GM23338 (cell line): ENCODE measurements around the gene ZNF747. TPM values are rescaled to one million over a fixed set of nuclear protein-coding genes. Genes with fewer than 3 reads are reported as not detected.

Experiments used
- ATAC-seq: fragments of 200-7000 bp; cut with Tn5 transposase; 3 replicates; pipeline ENCODE4 v1.9.1; 2020
- DNase-seq: peaks from one replicate; pipeline ENCODE4 v3.0.0-alpha.2; 2015; ENCODE audit warnings: low spot score
- H2AFZ ChIP-seq: fragments of 200-600 bp; sonication (generic); 2 replicates; pipeline ENCODE4 v1.8.0; 2016; ENCODE audit warnings: antibody characterized with exemption, mild to moderate bottlenecking, moderate library complexity
- H3F3A ChIP-seq: fragments of 200-600 bp; sonication (generic); replicated peaks from 2 replicates; pipeline ENCODE4 v1.8.0; 2017; ENCODE audit warnings: antibody characterized with exemption, mixed run types, low read depth
- H3K27ac ChIP-seq: fragments of 200-600 bp; sonication (generic); 2 replicates; pipeline ENCODE4 v1.6.1; 2016; ENCODE audit warnings: low read depth
- H3K27me3 ChIP-seq: fragments of 200-600 bp; sonication (generic); 2 replicates; pipeline ENCODE4 v1.8.0; 2016; ENCODE audit warnings: mild to moderate bottlenecking, mixed run types, moderate library complexity; ENCODE audit not compliant: insufficient read depth
- H3K36me3 ChIP-seq: fragments of 200-600 bp; sonication (generic); 2 replicates; pipeline ENCODE4 v1.8.0; 2016; ENCODE audit warnings: mild to moderate bottlenecking; ENCODE audit not compliant: insufficient read depth
- H3K4me1 ChIP-seq: fragments of 200-600 bp; sonication (generic); 2 replicates; pipeline ENCODE4 v1.8.0; 2016; ENCODE audit warnings: mild to moderate bottlenecking, moderate library complexity; ENCODE audit not compliant: insufficient read depth
- H3K4me2 ChIP-seq: fragments of 200-600 bp; sonication (generic); 2 replicates; pipeline ENCODE4 v1.7.1; 2017; ENCODE audit warnings: mixed run types
- H3K4me3 ChIP-seq: fragments of 200-600 bp; sonication (generic); 2 replicates; pipeline ENCODE4 v1.6.1; 2016; ENCODE audit warnings: mixed run types
- H3K79me2 ChIP-seq: fragments of 200-600 bp; sonication (generic); replicated peaks from 2 replicates; pipeline ENCODE4 v1.8.0; 2017; ENCODE audit warnings: mild to moderate bottlenecking; ENCODE audit not compliant: insufficient read depth
- H3K9me2 ChIP-seq: fragments of 200-600 bp; sonication (generic); 2 replicates; pipeline ENCODE4 v1.8.0; 2017; ENCODE audit not compliant: insufficient read depth
- H4K20me1 ChIP-seq: fragments of 200-600 bp; sonication (generic); replicated peaks from 2 replicates; pipeline ENCODE4 v1.8.0; 2017; ENCODE audit warnings: mild to moderate bottlenecking; ENCODE audit not compliant: insufficient read depth
- H3K27ac Mint-ChIP-seq: 2 replicates; pipeline ENCODE4 v1.8.0; 2020; ENCODE audit warnings: inconsistent platforms, mild to moderate bottlenecking, moderate library complexity, mixed read lengths
- H3K27me3 Mint-ChIP-seq: 3 replicates; pipeline ENCODE4 v1.8.0; 2022; ENCODE audit warnings: low read depth, mild to moderate bottlenecking, moderate library complexity, mixed read lengths, inconsistent platforms; ENCODE audit not compliant: insufficient read depth, poor library complexity
- H3K36me3 Mint-ChIP-seq: 3 replicates; pipeline ENCODE4 v1.8.0; 2021; ENCODE audit warnings: low read depth, mild to moderate bottlenecking, inconsistent platforms, moderate library complexity, mixed read lengths
- H3K4me1 Mint-ChIP-seq: 3 replicates; pipeline ENCODE4 v1.8.0; 2020; ENCODE audit warnings: mild to moderate bottlenecking, inconsistent platforms, mixed read lengths
- H3K4me3 Mint-ChIP-seq: 3 replicates; pipeline ENCODE4 v1.8.0; 2021; ENCODE audit warnings: moderate library complexity, mild to moderate bottlenecking, inconsistent platforms, mixed read lengths
- H3K9me3 Mint-ChIP-seq: 3 replicates; pipeline ENCODE4 v1.8.0; 2020; ENCODE audit warnings: moderate library complexity, mild to moderate bottlenecking, inconsistent platforms, mixed read lengths
- CREB1 ChIP-seq: fragments of 250-450 bp; sonication (Bioruptor Pico); IDR thresholded peaks from 2 replicates; pipeline ENCODE4 v1.5.0; 2020; ENCODE audit warnings: low read depth, mild to moderate bottlenecking, moderate library complexity
- EZH2 ChIP-seq: fragments of 200-600 bp; sonication (generic); IDR thresholded peaks from one replicate; pipeline ENCODE4 v1.8.0; 2017; ENCODE audit warnings: antibody characterized with exemption, mild to moderate bottlenecking, low read depth; ENCODE audit not compliant: unreplicated experiment
- EZH2phosphoT487 ChIP-seq: fragments of 200-600 bp; sonication (generic); IDR thresholded peaks from one replicate; pipeline ENCODE4 v1.8.1; 2018; ENCODE audit warnings: antibody characterized with exemption; ENCODE audit not compliant: unreplicated experiment
- JUNB ChIP-seq: IDR thresholded peaks from one replicate; pipeline ENCODE4 v1.6.1; 2016; ENCODE audit warnings: antibody characterized with exemption; ENCODE audit not compliant: unreplicated experiment
- NANOG ChIP-seq: IDR thresholded peaks from 2 replicates; pipeline ENCODE4 v1.6.1; 2016; ENCODE audit warnings: antibody characterized with exemption, borderline replicate concordance
- POLR2AphosphoS5 ChIP-seq: IDR thresholded peaks from 2 replicates; pipeline ENCODE4 v1.6.1; 2016; ENCODE audit warnings: antibody characterized with exemption, low read depth
- STAT1 ChIP-seq: IDR thresholded peaks from one replicate; pipeline ENCODE4 v1.6.1; 2016; ENCODE audit warnings: antibody characterized with exemption; ENCODE audit not compliant: unreplicated experiment
- ZNF114 ChIP-seq: fragments of 250-450 bp; sonication (Bioruptor Pico); IDR thresholded peaks from 2 replicates; pipeline ENCODE4 v1.5.0; 2020; ENCODE audit warnings: mild to moderate bottlenecking, moderate library complexity
- ZNF331 ChIP-seq: fragments of 250-450 bp; sonication (Bioruptor Pico); IDR thresholded peaks from 2 replicates; pipeline ENCODE4 v1.5.0; 2020; ENCODE audit warnings: low read depth, mild to moderate bottlenecking, moderate library complexity
- polyA plus RNA-seq: library from polyadenylated mRNA; unstranded; fragments of >200 nt; fragmentation: Nextera tagmentation; extraction: Ambion mirVana; gene quantifications from 2 replicates; pipeline ENCODE4 v1.2.1, GENCODE V29; 2016
- total RNA-seq: library from RNA; depleted of rRNA; stranded (reverse); fragments of >200 nt; shearing (Covaris generic); gene quantifications from 2 replicates; pipeline ENCODE4 v1.2.3, GENCODE V29; 2014
- TF ChIP-seq, protein P1 (sequence below): IDR thresholded peaks from one replicate; pipeline ENCODE4 v1.6.1; 2018; ENCODE audit warnings: antibody characterized with exemption; ENCODE audit not compliant: unreplicated experiment
- TF ChIP-seq, protein P2 (sequence below): fragments of 250-450 bp; sonication (Bioruptor Pico); IDR thresholded peaks from 2 replicates; pipeline ENCODE4 v1.5.0; 2020; ENCODE audit warnings: mild to moderate bottlenecking, moderate library complexity
- TF ChIP-seq, protein P3 (sequence below): IDR thresholded peaks from 2 replicates; pipeline ENCODE4 v1.6.1; 2016; ENCODE audit warnings: antibody characterized with exemption
- TF ChIP-seq, protein P4 (sequence below), 2 experiments: fragments of 200-600 bp in 1 of 2; sonication (generic) in 1 of 2; conservative IDR thresholded peaks; 2 replicates each; pipeline versions ENCODE4 v1.5.1 to v1.6.1; 2016 to 2017; ENCODE audit warnings: antibody characterized with exemption in 2 of 2, low read depth in 2 of 2, mild to moderate bottlenecking in 2 of 2, moderate library complexity in 1 of 2

ZNF747 gene
- total and polyA plus RNA-seq, 2 experiments from 2014 or later = 4.2 to 12.6 TPM

DNA sequence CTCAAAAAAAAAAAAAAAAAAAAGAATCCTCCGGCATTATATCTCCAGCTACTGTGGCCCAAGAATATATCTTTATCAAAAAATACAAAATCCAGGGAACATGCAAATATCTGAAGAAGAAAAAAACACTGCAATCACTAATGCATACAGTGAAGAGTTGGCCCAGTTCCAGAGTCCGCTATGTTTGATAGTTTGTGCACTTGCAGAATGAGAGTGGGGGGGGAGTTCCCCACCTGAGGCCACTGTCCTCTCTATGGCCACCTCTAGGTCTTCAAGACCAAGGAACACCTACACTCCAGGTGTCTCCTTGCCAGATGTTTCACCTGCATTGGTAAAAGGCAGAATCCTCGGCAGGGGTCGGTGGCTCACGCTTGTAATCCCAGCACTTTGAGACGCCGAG lies 46.8 kb upstream of the ZNF747 start:
- Histone ChIP-seq H3K27ac (no peak overlapping the region), H3K4me2 (no peak overlapping the region), H3K79me2 (peaks cover 23% of the 10 kb centered on the region), H3K9me2 (no peaks in the 10 kb centered on the region), H3F3A (0 out of 2 replicates have a peak, but pooled peaks cover 4% of the 10 kb centered on the region), H3K4me3 (no peak overlapping the region), H3K27me3 (no peaks in the 10 kb centered on the region), H2AFZ (no peak overlapping the region), H3K36me3 (no peaks in the 10 kb centered on the region), H3K4me1 (peaks cover 3% of the 10 kb centered on the region; the same call in 1 of the 2 replicates), H4K20me1 (peaks cover 7% of the 10 kb centered on the region; the same call in 1 of the 2 replicates)
- ATAC-seq = no peak
- Mint-ChIP-seq H3K36me3 (peaks cover 57% of the 10 kb centered on the region), H3K4me1 (no peaks in the 10 kb centered on the region; the same call in 2 of the 3 replicates), H3K27me3 (peaks cover 7% of the 10 kb centered on the region), H3K9me3 (peaks cover 2% of the 10 kb centered on the region; the same call in 1 of the 3 replicates), H3K4me3 (no peak overlapping the region), H3K27ac (no peak overlapping the region)
- TF ChIP-seq, protein P1, sequence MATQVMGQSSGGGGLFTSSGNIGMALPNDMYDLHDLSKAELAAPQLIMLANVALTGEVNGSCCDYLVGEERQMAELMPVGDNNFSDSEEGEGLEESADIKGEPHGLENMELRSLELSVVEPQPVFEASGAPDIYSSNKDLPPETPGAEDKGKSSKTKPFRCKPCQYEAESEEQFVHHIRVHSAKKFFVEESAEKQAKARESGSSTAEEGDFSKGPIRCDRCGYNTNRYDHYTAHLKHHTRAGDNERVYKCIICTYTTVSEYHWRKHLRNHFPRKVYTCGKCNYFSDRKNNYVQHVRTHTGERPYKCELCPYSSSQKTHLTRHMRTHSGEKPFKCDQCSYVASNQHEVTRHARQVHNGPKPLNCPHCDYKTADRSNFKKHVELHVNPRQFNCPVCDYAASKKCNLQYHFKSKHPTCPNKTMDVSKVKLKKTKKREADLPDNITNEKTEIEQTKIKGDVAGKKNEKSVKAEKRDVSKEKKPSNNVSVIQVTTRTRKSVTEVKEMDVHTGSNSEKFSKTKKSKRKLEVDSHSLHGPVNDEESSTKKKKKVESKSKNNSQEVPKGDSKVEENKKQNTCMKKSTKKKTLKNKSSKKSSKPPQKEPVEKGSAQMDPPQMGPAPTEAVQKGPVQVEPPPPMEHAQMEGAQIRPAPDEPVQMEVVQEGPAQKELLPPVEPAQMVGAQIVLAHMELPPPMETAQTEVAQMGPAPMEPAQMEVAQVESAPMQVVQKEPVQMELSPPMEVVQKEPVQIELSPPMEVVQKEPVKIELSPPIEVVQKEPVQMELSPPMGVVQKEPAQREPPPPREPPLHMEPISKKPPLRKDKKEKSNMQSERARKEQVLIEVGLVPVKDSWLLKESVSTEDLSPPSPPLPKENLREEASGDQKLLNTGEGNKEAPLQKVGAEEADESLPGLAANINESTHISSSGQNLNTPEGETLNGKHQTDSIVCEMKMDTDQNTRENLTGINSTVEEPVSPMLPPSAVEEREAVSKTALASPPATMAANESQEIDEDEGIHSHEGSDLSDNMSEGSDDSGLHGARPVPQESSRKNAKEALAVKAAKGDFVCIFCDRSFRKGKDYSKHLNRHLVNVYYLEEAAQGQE = no peak
- no peak for TF ChIP-seq STAT1
- TF ChIP-seq ZNF331 (CRISPR knock-in tag) = no peak
- TF ChIP-seq, protein P2, sequence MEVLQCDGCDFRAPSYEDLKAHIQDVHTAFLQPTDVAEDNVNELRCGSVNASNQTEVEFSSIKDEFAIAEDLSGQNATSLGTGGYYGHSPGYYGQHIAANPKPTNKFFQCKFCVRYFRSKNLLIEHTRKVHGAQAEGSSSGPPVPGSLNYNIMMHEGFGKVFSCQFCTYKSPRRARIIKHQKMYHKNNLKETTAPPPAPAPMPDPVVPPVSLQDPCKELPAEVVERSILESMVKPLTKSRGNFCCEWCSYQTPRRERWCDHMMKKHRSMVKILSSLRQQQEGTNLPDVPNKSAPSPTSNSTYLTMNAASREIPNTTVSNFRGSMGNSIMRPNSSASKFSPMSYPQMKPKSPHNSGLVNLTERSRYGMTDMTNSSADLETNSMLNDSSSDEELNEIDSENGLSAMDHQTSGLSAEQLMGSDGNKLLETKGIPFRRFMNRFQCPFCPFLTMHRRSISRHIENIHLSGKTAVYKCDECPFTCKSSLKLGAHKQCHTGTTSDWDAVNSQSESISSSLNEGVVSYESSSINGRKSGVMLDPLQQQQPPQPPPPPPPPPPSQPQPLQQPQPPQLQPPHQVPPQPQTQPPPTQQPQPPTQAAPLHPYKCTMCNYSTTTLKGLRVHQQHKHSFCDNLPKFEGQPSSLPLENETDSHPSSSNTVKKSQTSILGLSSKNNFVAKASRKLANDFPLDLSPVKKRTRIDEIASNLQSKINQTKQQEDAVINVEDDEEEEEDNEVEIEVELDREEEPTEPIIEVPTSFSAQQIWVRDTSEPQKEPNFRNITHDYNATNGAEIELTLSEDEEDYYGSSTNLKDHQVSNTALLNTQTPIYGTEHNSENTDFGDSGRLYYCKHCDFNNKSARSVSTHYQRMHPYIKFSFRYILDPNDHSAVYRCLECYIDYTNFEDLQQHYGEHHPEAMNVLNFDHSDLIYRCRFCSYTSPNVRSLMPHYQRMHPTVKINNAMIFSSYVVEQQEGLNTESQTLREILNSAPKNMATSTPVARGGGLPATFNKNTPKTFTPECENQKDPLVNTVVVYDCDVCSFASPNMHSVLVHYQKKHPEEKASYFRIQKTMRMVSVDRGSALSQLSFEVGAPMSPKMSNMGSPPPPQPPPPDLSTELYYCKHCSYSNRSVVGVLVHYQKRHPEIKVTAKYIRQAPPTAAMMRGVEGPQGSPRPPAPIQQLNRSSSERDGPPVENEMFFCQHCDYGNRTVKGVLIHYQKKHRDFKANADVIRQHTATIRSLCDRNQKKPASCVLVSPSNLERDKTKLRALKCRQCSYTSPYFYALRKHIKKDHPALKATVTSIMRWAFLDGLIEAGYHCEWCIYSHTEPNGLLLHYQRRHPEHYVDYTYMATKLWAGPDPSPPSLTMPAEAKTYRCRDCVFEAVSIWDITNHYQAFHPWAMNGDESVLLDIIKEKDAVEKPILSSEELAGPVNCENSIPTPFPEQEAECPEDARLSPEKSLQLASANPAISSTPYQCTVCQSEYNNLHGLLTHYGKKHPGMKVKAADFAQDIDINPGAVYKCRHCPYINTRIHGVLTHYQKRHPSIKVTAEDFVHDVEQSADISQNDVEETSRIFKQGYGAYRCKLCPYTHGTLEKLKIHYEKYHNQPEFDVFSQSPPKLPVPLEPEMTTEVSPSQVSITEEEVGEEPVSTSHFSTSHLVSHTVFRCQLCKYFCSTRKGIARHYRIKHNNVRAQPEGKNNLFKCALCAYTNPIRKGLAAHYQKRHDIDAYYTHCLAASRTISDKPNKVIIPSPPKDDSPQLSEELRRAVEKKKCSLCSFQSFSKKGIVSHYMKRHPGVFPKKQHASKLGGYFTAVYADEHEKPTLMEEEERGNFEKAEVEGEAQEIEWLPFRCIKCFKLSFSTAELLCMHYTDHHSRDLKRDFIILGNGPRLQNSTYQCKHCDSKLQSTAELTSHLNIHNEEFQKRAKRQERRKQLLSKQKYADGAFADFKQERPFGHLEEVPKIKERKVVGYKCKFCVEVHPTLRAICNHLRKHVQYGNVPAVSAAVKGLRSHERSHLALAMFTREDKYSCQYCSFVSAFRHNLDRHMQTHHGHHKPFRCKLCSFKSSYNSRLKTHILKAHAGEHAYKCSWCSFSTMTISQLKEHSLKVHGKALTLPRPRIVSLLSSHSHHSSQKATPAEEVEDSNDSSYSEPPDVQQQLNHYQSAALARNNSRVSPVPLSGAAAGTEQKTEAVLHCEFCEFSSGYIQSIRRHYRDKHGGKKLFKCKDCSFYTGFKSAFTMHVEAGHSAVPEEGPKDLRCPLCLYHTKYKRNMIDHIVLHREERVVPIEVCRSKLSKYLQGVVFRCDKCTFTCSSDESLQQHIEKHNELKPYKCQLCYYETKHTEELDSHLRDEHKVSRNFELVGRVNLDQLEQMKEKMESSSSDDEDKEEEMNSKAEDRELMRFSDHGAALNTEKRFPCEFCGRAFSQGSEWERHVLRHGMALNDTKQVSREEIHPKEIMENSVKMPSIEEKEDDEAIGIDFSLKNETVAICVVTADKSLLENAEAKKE (CRISPR knock-in tag) = no peak
- TF ChIP-seq, protein P3, sequence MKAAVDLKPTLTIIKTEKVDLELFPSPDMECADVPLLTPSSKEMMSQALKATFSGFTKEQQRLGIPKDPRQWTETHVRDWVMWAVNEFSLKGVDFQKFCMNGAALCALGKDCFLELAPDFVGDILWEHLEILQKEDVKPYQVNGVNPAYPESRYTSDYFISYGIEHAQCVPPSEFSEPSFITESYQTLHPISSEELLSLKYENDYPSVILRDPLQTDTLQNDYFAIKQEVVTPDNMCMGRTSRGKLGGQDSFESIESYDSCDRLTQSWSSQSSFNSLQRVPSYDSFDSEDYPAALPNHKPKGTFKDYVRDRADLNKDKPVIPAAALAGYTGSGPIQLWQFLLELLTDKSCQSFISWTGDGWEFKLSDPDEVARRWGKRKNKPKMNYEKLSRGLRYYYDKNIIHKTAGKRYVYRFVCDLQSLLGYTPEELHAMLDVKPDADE = no peak
- TF ChIP-seq, protein P4, sequence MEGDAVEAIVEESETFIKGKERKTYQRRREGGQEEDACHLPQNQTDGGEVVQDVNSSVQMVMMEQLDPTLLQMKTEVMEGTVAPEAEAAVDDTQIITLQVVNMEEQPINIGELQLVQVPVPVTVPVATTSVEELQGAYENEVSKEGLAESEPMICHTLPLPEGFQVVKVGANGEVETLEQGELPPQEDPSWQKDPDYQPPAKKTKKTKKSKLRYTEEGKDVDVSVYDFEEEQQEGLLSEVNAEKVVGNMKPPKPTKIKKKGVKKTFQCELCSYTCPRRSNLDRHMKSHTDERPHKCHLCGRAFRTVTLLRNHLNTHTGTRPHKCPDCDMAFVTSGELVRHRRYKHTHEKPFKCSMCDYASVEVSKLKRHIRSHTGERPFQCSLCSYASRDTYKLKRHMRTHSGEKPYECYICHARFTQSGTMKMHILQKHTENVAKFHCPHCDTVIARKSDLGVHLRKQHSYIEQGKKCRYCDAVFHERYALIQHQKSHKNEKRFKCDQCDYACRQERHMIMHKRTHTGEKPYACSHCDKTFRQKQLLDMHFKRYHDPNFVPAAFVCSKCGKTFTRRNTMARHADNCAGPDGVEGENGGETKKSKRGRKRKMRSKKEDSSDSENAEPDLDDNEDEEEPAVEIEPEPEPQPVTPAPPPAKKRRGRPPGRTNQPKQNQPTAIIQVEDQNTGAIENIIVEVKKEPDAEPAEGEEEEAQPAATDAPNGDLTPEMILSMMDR (conservative IDR thresholded peaks at IDR 0.05; ENCODE audit: low read depth in 2 of 2) = no peak
- TF ChIP-seq POLR2AphosphoS5 = no peak
- TF ChIP-seq EZH2phosphoT487 = no peak
- no peak for TF ChIP-seq EZH2
- no peak for TF ChIP-seq CREB1
- no peak for TF ChIP-seq ZNF114 (CRISPR knock-in tag)
- no peak for TF ChIP-seq JUNB
- no peak for TF ChIP-seq NANOG
- DNase-seq = no peak
